Regular cardiac myocyte (primary cell): ENCODE results near the gene THSD1. TPM values are rescaled to one million over a fixed set of nuclear protein-coding genes. Genes with fewer than 3 reads are reported as not detected.

Source experiments
- total RNA-seq: library from RNA; depleted of rRNA; stranded (reverse); fragments of >200 nt; gene quantifications from 2 replicates; pipeline ENCODE4 v1.2.3, GENCODE V29; 2014

Gene THSD1, protein sequence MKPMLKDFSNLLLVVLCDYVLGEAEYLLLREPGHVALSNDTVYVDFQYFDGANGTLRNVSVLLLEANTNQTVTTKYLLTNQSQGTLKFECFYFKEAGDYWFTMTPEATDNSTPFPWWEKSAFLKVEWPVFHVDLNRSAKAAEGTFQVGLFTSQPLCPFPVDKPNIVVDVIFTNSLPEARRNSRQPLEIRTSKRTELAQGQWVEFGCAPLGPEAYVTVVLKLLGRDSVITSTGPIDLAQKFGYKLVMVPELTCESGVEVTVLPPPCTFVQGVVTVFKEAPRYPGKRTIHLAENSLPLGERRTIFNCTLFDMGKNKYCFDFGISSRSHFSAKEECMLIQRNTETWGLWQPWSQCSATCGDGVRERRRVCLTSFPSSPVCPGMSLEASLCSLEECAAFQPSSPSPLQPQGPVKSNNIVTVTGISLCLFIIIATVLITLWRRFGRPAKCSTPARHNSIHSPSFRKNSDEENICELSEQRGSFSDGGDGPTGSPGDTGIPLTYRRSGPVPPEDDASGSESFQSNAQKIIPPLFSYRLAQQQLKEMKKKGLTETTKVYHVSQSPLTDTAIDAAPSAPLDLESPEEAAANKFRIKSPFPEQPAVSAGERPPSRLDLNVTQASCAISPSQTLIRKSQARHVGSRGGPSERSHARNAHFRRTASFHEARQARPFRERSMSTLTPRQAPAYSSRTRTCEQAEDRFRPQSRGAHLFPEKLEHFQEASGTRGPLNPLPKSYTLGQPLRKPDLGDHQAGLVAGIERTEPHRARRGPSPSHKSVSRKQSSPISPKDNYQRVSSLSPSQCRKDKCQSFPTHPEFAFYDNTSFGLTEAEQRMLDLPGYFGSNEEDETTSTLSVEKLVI
- total RNA-seq, result 12.3 and 14.9 TPM in 2 replicates

DNA sequence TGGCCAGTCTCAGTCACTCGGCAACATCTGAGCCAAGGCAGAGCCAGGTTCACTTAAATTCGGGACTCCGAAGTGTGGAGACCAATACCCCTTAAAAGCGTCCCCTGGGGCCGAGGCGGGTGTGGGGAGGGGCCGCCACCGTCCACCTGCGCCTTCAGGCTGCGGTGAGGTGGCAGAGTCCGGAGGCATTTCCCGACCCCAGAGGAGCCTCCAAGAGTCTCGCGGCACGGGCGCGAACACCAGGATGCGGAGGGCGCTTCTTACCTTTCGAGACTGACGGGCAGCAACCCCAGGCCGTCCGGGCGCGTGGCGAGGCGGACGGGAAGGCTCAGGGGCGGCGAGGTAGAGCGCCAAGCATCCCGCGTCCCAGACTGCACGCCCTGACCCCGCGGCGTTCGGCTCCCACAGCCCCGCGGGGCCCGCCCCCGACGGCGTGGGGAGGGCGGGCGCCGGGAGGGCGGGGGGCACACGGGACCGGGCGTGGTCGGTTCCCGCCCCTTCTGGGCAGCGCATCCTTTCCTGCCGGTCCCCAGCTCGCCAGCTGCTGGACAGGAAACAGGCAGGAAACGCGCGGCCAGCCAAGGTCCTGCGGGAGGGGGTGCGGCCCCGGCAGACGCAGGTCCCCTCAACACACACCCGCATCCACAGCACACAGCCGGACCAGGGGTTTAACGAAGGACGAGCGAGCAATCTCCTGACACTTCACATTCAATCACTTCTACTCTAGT, at the start of gene THSD1:
TSS of gene THSD1 (minus strand) at position 406 of the 728 bp plus-strand sequence. CDS start 3,572 bp downstream, outside the sequence.

DNA sequence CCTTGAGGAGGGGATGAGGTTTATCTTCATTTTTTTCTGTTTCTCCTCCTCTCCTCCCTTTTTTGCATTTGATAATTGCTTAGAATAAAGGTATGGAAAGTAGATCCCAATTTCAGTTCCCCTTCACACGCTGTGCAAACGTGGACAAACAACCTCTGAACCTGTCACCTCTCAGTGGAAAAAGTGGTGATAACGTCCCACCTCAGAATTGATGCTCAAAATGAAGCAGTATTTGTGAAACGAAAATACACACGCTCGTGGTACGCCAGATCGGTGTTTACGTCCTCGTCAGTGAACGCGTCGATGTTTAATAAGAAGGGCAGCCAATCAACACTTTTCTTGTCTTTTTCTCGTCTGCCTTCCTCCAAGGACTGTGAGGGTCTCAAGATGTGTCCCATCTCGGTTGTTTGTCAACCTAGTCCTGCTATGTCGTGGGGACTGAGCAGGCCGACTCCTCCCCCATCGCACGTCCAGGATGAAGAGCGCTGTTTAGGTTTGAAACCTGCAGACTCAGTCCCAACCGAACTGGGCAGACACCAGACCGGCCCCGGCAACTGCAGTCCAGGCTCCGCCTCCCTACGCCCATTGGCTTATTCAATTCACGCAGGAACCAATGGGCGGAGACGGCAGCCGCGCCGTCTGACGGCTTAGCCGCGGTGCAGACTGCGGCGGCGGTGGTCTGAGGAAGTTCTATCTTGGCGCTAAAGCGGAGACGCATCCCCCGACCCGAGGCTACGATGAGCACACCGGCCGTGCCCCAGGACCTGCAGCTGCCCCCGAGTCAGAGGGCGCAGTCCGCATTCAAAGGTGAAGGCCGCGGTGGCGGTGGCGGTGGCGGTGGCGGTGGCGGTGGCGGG, 49.1 kb upstream of the THSD1 start, which contains the start of gene CKAP2:
TSS of gene CKAP2 (plus strand) at position 659 of the 857 bp plus-strand sequence. CDS start at position 738, 79 bp downstream.

DNA sequence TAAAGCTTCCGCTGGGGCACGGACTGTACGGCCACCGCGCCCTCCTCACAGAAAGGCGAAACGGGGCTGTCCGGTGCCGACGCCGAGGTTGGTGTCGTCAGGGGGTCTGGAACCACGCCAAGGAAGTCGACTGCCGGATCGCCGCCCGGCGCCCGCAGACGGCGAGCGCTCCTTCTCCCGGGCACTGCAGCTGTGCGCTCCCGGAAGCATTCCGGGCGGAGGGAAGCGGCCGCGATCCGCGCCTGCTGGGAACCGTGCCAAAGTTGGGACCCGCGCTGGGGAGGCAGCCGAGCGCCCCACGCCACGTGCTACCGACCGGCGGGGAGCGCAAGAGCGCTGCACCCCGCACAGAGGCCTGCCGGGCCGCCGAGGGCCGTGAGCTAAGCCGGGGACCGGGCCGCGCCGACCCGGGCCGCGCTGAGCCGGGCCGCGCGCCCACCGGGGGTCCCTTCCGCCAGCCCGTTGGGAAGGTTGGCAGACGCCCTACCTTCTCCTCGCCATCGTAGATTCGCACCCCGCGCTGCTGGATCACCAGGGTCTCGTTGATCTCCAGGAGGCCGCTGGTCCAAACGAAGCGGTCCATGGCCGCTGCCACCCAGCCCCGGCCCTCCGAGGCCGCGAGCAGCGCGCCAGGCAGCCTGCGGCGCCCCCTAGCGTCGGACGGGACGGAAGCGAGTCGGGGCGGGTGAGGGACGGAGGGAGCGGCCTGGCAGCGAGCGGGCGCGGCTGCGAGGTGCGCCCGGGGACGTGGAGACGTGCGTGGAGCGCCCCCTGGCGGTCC, 44.2 kb upstream of the THSD1 start, which contains the start of gene VPS36:
TSS of gene VPS36 (minus strand) at position 623 of the 781 bp plus-strand sequence. CDS start at position 583, 40 bp downstream.

Other genes starting within 250 kb of the THSD1 start
- 5.6 and 5.9 TPM in 2 replicates for gene NEK3, start 246.6 kb downstream of the THSD1 start, total RNA-seq
- gene VPS36, start 44.5 kb upstream of the THSD1 start, total RNA-seq, result 20.1 and 20.3 TPM in 2 replicates
- 9.9 and 45.2 TPM in 2 replicates for gene CKAP2, start 49.3 kb upstream of the THSD1 start, total RNA-seq
- gene HNRNPA1L2, start 236.3 kb upstream of the THSD1 start, total RNA-seq, result 1.7 and 3.3 TPM in 2 replicates
- 55.5 and 95.9 TPM in 2 replicates for gene SUGT1, start 246.7 kb upstream of the THSD1 start, total RNA-seq